ENCODE measurements around the gene SHE. TPM values are rescaled to one million over a fixed set of nuclear protein-coding genes. Genes with fewer than 3 reads are reported as not detected.

SHE gene
- total RNA-seq, 2 experiments from 2014 or later: not detected

DNA sequence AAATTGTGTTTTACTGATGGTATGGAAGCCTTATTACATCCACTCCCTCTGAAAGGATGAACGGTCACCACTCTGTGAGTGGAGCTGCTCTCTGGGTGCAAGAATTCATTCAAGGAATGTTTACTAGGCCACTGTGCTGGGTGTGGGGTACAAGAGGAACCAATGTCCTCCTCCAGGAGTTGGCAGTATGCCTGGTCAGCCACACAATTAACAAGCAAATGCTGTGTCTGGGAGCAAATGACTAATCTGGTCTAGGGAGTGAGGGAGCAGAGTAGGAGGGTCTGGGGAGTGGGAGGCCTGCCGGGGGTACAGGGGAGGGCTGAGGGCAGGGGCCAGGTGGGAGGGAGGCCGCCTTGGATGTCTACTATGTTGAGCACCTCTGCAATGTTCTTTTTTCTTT, 27.4 kb downstream of the SHE start:
- ChIA-PET POLR2A (no interaction called here), CTCF (interaction anchor here (1.0 to 1.8 kb wide), 2 partner anchors 72 to 140 kb away, joined by 4 to 7 read pairs; no protein-coding TSS in a partner anchor)
- H3K36me3 Mint-ChIP-seq (ENCODE audit: low read depth): no peaks in the 10 kb centered on the region
- peaks cover 11% of the 10 kb centered on the region for H3K27me3 Mint-ChIP-seq (ENCODE audit: low read depth)
- DNase-seq (no peak), ATAC-seq (no peak)
- H3K4me3 Mint-ChIP-seq: no peak overlapping the region
- peaks cover 6% of the 10 kb centered on the region for H3K4me1 Mint-ChIP-seq (ENCODE audit: low read depth)
- no peaks in the 10 kb centered on the region for H3K9me3 Mint-ChIP-seq (ENCODE audit: insufficient read depth)
- no peak overlapping the region for H3K27ac Mint-ChIP-seq

DNA sequence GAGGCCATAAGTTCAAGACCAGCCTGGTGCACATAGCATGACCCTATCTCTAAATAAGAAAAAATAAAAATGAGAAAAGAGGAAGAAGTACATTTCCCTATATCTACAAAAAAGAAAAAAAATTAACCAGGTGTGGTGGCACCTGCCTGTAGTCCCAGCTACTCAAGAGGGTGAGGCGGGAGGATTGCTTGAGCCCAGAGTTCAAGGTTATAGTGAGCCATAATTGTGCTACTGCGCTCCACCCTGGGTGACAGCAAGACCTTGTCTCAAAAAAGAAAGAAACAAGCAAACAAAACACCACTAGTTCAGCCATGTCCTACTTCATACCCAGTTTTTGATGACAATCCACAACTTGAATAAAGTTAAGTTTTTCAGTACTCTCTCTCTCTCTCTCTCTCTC, 30.9 kb downstream of the SHE start:
- peaks cover 11% of the 10 kb centered on the region for H3K4me1 Mint-ChIP-seq (ENCODE audit: low read depth)
- no peaks in the 10 kb centered on the region for H3K9me3 Mint-ChIP-seq (ENCODE audit: insufficient read depth)
- no peaks in the 10 kb centered on the region for H3K36me3 Mint-ChIP-seq (ENCODE audit: low read depth)
- H3K4me3 Mint-ChIP-seq: no peak overlapping the region
- DNase-seq (no peak), ATAC-seq (no peak)
- ChIA-PET CTCF (interaction anchor here (1.2 to 1.3 kb wide), 2 partner anchors 8 to 75 kb away, joined by 3 to 8 read pairs; no protein-coding TSS in a partner anchor), POLR2A (interaction anchor here (1.5 kb wide), 1 partner anchor 10 kb away, joined by 4 read pairs; no protein-coding TSS in a partner anchor)
- H3K27me3 Mint-ChIP-seq (ENCODE audit: low read depth): peaks cover 11% of the 10 kb centered on the region
- H3K27ac Mint-ChIP-seq: no peak overlapping the region

DNA sequence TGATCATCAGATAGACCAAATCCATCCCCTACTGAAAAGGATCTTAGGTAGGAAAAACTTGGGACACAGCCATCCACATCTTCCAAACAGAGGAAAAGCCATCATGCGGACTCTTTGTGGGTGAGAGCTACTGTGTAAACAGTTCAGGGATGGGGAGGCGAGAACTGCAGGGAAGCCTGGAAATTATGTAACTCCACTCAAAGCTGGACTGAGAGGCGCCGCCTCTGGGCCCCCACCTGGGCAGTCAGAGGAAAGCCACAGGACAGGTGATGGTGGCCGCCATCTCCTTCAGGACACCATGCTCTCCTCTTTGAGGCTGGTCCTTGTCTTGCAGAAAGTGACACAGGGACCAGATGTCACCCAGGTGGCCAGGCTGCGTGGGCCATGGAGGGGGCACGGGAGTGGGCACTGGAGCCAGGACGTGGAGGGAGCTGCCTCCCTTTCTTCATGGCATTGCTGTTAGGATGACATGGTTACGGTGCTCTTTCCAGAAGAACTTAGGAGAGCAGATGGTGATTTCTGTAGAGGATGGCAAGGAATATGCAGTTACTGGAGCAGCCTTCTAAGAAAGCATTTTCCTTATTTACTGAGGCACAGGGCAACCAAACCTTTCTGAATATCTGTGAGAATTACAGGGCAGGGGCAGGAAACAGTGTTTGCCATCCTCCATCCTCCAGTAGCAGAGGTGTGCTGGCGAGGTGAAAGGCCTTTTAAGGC, 32.2 kb downstream of the SHE start:
- H3K4me1 Mint-ChIP-seq (ENCODE audit: low read depth): peaks cover 18% of the 10 kb centered on the region
- ChIA-PET POLR2A (no interaction called here), CTCF (interaction anchor here (0.7 kb wide), 1 partner anchor 9 kb away, joined by 3 read pairs; no protein-coding TSS in a partner anchor)
- ATAC-seq (no peak), DNase-seq (no peak)
- H3K36me3 Mint-ChIP-seq (ENCODE audit: low read depth): no peaks in the 10 kb centered on the region
- no peak overlapping the region for H3K4me3 Mint-ChIP-seq
- H3K27me3 Mint-ChIP-seq (ENCODE audit: low read depth): peaks cover 11% of the 10 kb centered on the region
- no peak overlapping the region for H3K27ac Mint-ChIP-seq
- no peaks in the 10 kb centered on the region for H3K9me3 Mint-ChIP-seq (ENCODE audit: insufficient read depth)

DNA sequence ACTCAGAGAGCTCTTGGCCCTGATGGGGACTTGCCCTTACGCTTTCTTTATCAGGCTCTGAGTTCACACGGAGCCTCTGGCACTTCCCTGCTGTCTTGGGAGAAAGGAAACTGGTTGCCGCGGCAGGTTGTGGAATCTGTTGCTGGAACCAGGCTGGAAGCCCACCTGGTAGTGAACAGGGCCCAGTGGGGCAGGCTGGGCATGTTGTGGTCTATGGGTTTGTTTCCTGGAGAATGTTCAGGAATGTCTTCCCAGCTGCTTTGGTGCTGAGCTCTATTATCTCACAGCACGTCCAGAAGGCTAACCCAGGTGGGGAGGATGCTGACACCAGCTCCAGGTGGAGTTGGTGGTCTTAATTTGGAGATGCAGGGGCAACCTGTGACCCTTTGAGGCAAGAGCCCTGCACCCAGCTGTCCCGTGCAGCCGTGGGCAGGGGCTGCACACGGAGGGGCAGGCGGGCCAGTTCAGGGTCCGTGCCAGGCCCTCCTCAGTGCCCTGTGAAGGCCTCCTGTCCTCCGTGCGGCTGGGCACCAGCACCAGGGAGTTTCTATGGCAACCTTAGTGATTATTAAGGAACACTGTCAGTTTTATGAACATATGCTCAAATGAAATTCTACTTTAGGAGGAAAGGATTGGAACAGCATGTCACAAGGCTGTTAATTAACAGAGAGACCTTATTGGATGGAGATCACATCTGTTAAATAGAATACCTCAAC, 33.5 kb downstream of the SHE start:
- DNase-seq (no peak), ATAC-seq (no peak)
- ChIA-PET CTCF (interaction anchor here (2.0 to 7.1 kb wide), 2 partner anchors 12 to 78 kb away, joined by 10 to 70 read pairs; no protein-coding TSS in a partner anchor), POLR2A (no interaction called here)
- no peaks in the 10 kb centered on the region for H3K36me3 Mint-ChIP-seq (ENCODE audit: low read depth)
- H3K27ac Mint-ChIP-seq: no peak overlapping the region
- H3K4me1 Mint-ChIP-seq (ENCODE audit: low read depth): peaks cover 24% of the 10 kb centered on the region
- no peaks in the 10 kb centered on the region for H3K9me3 Mint-ChIP-seq (ENCODE audit: insufficient read depth)
- no peak overlapping the region for H3K4me3 Mint-ChIP-seq
- H3K27me3 Mint-ChIP-seq (ENCODE audit: low read depth): peaks cover 14% of the 10 kb centered on the region

DNA sequence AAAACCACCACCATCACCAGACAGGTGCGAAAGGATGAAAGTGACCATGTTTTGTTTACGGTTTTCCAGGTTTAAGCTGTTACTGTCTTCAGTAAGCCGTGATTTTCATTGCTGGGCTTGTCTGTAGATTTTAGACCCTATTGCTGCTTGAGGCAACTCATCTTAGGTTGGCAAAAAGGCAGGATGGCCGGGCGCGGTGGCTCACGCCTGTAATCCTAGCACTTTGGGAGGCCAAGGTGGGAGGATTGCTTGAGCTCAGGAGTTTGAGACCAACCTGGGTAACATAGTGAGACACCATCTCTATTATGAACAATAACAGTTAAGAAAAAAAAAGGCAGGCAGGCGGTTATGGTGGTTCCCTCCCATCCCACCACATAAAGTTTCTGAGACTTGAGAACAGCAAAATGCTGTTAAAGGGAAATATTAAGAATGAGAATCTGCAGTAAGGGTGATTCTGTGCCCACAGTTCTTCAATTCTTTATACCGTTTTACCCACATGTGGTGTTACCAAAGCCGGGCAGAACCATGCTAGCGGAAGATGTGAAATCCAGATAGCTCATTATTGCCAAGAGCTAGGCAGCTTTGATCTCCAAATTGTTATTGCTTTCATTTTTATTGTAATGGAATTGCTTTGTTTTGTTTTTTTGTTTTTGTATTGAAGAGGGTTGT, 34.6 kb downstream of the SHE start:
- peaks cover 13% of the 10 kb centered on the region for H3K27me3 Mint-ChIP-seq (ENCODE audit: low read depth)
- peaks cover 33% of the 10 kb centered on the region for H3K4me1 Mint-ChIP-seq (ENCODE audit: low read depth)
- ChIA-PET POLR2A (interaction anchor here (1.1 to 1.4 kb wide), 2 partner anchors 25 to 58 kb away, joined by 3 read pairs; no protein-coding TSS in a partner anchor), CTCF (interaction anchor here (0.9 to 7.1 kb wide), 7 partner anchors 9 to 282 kb away, joined by 3 to 70 read pairs (median 4); no protein-coding TSS in a partner anchor)
- no peak overlapping the region for H3K4me3 Mint-ChIP-seq
- DNase-seq (no peak), ATAC-seq (no peak)
- no peak overlapping the region for H3K27ac Mint-ChIP-seq
- H3K36me3 Mint-ChIP-seq (ENCODE audit: low read depth): no peaks in the 10 kb centered on the region
- H3K9me3 Mint-ChIP-seq (ENCODE audit: insufficient read depth): no peaks in the 10 kb centered on the region

DNA sequence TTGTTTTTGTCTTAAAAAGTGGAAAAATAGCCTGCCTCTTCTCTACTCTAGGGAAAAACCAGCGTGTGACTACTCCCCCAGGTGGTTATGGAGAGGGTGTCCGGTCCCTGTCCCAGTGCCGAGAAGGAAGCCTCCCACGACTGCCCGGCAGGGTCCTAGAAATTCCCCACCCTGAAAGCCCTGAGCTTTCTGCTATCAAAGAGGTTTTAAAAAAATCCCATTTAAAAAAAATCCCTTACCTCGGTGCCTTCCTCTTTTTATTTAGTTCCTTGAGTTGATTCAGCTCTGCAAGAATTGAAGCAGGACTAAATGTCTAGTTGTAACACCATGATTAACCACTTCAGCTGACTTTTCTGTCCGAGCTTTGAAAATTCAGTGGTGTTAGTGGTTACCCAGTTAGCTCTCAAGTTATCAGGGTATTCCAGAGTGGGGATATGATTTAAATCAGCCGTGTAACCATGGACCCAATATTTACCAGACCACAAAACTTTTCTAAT, 35.2 kb downstream of the SHE start:
- Mint-ChIP-seq H3K27ac (no peak overlapping the region), H3K4me3 (no peak overlapping the region), H3K27me3 (ENCODE audit: low read depth) (peaks cover 10% of the 10 kb centered on the region), H3K36me3 (ENCODE audit: low read depth) (no peaks in the 10 kb centered on the region), H3K4me1 (ENCODE audit: low read depth) (peaks cover 35% of the 10 kb centered on the region), H3K9me3 (ENCODE audit: insufficient read depth) (no peaks in the 10 kb centered on the region)
- no peak for DNase-seq
- ATAC-seq: no peak
- POLR2A ChIA-PET: interaction anchor here (1.1 to 1.4 kb wide), 2 partner anchors 24 to 57 kb away, joined by 3 read pairs; no protein-coding TSS in a partner anchor
- CTCF ChIA-PET: interaction anchor here (0.9 to 7.1 kb wide), 6 partner anchors 10 to 283 kb away, joined by 3 to 70 read pairs (median 4); no protein-coding TSS in a partner anchor

DNA sequence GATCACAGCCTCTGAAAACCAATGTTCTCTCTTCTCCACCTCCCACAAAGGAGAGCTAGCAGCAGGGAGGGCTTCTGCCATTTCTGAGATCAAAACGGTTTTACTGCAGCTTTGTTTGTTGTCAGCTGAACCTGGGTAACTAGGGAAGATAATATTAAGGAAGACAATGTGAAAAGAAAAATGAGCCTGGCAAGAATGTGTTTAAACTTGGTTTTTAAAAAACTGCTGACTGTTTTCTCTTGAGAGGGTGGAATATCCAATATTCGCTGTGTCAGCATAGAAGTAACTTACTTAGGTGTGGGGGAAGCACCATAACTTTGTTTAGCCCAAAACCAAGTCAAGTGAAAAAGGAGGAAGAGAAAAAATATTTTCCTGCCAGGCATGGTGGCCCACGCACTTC, 36.0 kb downstream of the SHE start:
- no peak for DNase-seq

DNA sequence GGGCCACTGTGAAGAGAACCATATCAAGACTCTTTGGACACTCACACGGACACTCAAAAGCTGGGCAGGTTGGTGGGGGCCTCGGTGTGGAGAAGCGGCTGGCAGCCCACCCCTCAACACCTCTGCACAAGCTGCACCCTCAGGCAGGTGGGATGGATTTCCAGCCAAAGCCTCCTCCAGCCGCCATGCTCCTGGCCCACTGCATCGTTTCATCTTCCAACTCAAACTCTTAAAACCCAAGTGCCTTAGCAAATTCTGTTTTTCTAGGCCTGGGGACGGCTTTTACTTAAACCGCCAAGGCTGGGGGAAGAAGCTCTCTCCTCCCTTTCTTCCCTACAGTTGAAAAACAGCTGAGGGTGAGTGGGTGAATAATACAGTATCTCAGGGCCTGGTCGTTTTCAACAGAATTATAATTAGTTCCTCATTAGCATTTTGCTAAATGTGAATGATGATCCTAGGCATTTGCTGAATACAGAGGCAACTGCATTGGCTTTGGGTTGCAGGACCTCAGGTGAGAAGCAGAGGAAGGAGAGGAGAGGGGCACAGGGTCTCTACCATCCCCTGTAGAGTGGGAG, 36.5 kb downstream of the SHE start:
- CTCF ChIA-PET: interaction anchor here (0.7 to 7.1 kb wide), 8 partner anchors 11 to 585 kb away, joined by 3 to 70 read pairs (median 4); partner anchors contain the start of gene ADAM15
- Mint-ChIP-seq H3K27me3 (ENCODE audit: low read depth) (peaks cover 10% of the 10 kb centered on the region), H3K4me1 (ENCODE audit: low read depth) (peaks cover 36% of the 10 kb centered on the region), H3K27ac (no peak overlapping the region), H3K9me3 (ENCODE audit: insufficient read depth) (no peaks in the 10 kb centered on the region), H3K36me3 (ENCODE audit: low read depth) (no peaks in the 10 kb centered on the region), H3K4me3 (no peak overlapping the region)
- no peak for DNase-seq
- POLR2A ChIA-PET: no interaction called here
- no peak for ATAC-seq

More for the DNA sequence above, 36.0 kb downstream of the SHE start:
- no peak for ATAC-seq
- no peaks in the 10 kb centered on the region for H3K9me3 Mint-ChIP-seq (ENCODE audit: insufficient read depth)
- peaks cover 10% of the 10 kb centered on the region for H3K27me3 Mint-ChIP-seq (ENCODE audit: low read depth)
- no peaks in the 10 kb centered on the region for H3K36me3 Mint-ChIP-seq (ENCODE audit: low read depth)
- no peak overlapping the region for H3K27ac Mint-ChIP-seq
- POLR2A ChIA-PET: no interaction called here
- no peak overlapping the region for H3K4me3 Mint-ChIP-seq
- CTCF ChIA-PET: interaction anchor here (0.7 to 7.1 kb wide), 6 partner anchors 11 to 113 kb away, joined by 3 to 70 read pairs (median 4); no protein-coding TSS in a partner anchor
- peaks cover 36% of the 10 kb centered on the region for H3K4me1 Mint-ChIP-seq (ENCODE audit: low read depth)

DNA sequence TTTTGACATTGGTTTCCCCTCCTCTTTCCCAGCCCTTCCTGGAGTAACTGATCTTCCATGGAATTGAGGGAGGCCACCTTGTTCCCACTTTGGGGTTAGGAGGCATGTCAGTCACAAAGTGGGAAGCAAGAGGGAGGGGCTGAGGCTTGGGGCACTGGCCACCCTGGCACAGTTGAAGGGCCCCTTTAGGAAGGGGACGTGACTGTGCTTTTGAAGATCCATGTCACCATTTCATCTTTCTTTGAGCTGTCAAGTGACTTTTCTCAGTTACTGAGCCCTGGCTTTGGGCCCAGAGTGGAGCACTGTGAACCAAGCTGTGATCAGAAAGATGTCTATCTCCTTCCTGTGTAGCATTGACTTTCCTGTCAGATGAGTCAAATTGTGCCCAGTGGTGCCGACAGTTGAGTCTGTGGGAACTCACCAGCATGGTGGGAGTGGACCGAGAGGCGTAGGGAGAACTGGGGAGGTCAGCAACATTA, 38.7 kb downstream of the SHE start:
- peak overlapping the region; percentile 48 for H3K27ac Mint-ChIP-seq
- DNase-seq (peak; percentile 64), ATAC-seq (peak; percentile 87)
- no peaks in the 10 kb centered on the region for H3K9me3 Mint-ChIP-seq (ENCODE audit: insufficient read depth)
- POLR2A ChIA-PET: interaction anchor here (0.8 kb wide), 1 partner anchor 132 kb away, joined by 4 read pairs; no protein-coding TSS in a partner anchor
- CTCF ChIA-PET: interaction anchor here (0.9 to 7.1 kb wide), 10 partner anchors 9 to 138 kb away, joined by 3 to 70 read pairs (median 3); no protein-coding TSS in a partner anchor
- H3K4me3 Mint-ChIP-seq: no peak overlapping the region
- H3K27me3 Mint-ChIP-seq (ENCODE audit: low read depth): peaks cover 3% of the 10 kb centered on the region
- H3K4me1 Mint-ChIP-seq (ENCODE audit: low read depth): peaks cover 36% of the 10 kb centered on the region
- no peaks in the 10 kb centered on the region for H3K36me3 Mint-ChIP-seq (ENCODE audit: low read depth)

DNA sequence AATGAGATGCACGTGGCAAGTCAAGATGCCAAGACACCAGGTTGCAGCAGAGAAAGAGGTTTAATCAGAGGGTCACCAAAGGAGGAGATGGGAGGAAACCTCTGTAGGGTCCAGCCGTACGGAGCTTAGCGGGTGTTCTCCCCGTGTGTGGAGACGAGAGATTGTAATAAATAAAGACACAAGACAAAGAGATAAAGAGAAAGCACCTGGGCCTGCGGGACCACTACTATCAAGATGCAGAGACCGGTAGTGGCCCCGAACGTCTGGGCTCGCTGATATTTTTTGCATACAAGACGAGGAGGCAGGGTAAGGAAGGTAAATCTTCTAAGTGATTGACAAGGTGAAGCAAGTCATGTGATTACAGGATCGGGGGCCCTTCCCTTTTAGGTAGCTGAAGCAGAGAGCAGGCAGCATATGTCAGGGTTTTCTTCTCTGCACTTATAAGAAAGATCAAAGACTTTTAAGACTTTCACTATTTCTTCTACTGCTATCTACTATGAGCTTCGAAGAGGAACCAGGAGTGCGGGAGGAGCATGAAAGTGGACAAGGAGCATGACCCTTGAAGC, 41.4 kb downstream of the SHE start:
- H3K27me3 Mint-ChIP-seq (ENCODE audit: low read depth): peaks cover 9% of the 10 kb centered on the region
- H3K36me3 Mint-ChIP-seq (ENCODE audit: low read depth): no peaks in the 10 kb centered on the region
- no peaks in the 10 kb centered on the region for H3K9me3 Mint-ChIP-seq (ENCODE audit: insufficient read depth)
- no peak overlapping the region for H3K4me3 Mint-ChIP-seq
- CTCF ChIA-PET: interaction anchor here (1.4 kb wide), 1 partner anchor 21 kb away, joined by 3 read pairs; no protein-coding TSS in a partner anchor
- DNase-seq: no peak
- POLR2A ChIA-PET: no interaction called here
- H3K27ac Mint-ChIP-seq: no peak overlapping the region
- no peak for ATAC-seq
- H3K4me1 Mint-ChIP-seq (ENCODE audit: low read depth): peaks cover 20% of the 10 kb centered on the region
